Activated B cell treated with CpG ODN at 0.5 μM for 24 hours (primary cell): ENCODE data around the gene TCF4. TPM values are rescaled to one million over a fixed set of nuclear protein-coding genes. Genes with fewer than 3 reads are reported as not detected.
A peak's percentile ranks its signal among the peaks of the same experiment; 100 is the strongest.

ENCODE experiments used
- ATAC-seq: fragments of 200-7000 bp; cut with Tn5 transposase; one replicate; pipeline ENCODE4 v1.10.0; 2021; ENCODE audit warnings: low read depth, mild to moderate bottlenecking, moderate library complexity
- CTCF ChIA-PET: fragments of 350-600 bp; sonication (Branson Sonifier 250); formaldehyde crosslinking; loops from one replicate; lab custom pipeline; 2021; ENCODE audit warnings: antibody characterized with exemption; lab: Charles Lee
- POLR2A ChIA-PET: fragments of 350-600 bp; sonication (Branson Sonifier 250); formaldehyde crosslinking; loops from one replicate; lab custom pipeline; 2021; ENCODE audit warnings: antibody characterized with exemption; lab: Charles Lee
- DNase-seq: peaks from one replicate; pipeline ENCODE4 v3.0.0; 2022
- H3K27ac Mint-ChIP-seq: one replicate; pipeline ENCODE4 v1.8.0; 2020; ENCODE audit warnings: mixed read lengths
- H3K27me3 Mint-ChIP-seq: one replicate; pipeline ENCODE4 v1.8.0; 2021; ENCODE audit warnings: mixed read lengths
- H3K36me3 Mint-ChIP-seq: one replicate; pipeline ENCODE4 v1.8.0; 2021; ENCODE audit warnings: low read depth, mixed read lengths
- H3K4me1 Mint-ChIP-seq: one replicate; pipeline ENCODE4 v1.8.0; 2021; ENCODE audit warnings: mixed read lengths
- H3K4me3 Mint-ChIP-seq: one replicate; pipeline ENCODE4 v1.8.0; 2020; ENCODE audit warnings: mild to moderate bottlenecking, mixed read lengths
- H3K9me3 Mint-ChIP-seq: one replicate; pipeline ENCODE4 v1.8.0; 2020; ENCODE audit warnings: mixed read lengths
- intact Hi-C: fragments of 100-400 bp; cut with micrococcal nuclease; formaldehyde crosslinking; loops from one replicate; pipeline ENCODE4 v1.15.1; 2024
- total RNA-seq: library from RNA; stranded (reverse); gene quantifications from 2 replicates; pipeline ENCODE4 v1.2.3, GENCODE V29; 2022
- TF ChIP-seq, protein P1 (sequence below): fragments of 200-600 bp; IDR thresholded peaks from one replicate; pipeline ENCODE4 v1.8.0; 2022; ENCODE audit warnings: antibody characterized with exemption, mild to moderate bottlenecking

The TCF4 gene
- total RNA-seq, 1 donor from 2014 or later = 270 TPM

DNA sequence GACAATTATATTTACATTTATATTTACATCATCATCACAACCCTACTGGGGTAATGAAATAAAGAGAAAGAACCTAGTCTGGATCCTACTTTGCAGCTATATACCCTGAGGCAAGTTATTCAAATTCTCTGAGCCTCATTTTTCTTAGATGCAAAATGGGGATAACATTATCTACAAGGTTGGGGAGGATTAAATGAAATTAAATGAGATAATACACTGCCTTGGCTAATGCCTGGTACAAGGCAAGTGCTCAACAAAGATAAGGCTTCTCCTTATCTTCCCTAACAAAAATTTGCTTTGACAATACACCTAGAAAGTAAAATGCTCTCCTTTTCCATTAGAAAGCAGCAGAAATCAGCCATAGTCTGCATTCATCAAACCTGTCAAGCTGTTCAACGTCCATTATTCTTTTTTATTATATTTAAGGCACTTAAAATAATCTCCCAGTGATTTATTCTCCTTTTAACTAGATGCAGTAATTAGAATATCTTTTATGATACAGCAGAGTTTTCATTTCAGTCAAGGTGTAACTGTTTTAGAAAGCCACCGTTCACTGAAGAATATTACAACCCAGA, 44.8 kb downstream of the TCF4 start:
- H3K9me3 Mint-ChIP-seq = no peaks in the 10 kb centered on the region
- ChIA-PET POLR2A (no interaction called here), CTCF (no interaction called here)
- H3K27ac Mint-ChIP-seq = no peak overlapping the region
- ATAC-seq = no peak
- TF ChIP-seq, protein P1, sequence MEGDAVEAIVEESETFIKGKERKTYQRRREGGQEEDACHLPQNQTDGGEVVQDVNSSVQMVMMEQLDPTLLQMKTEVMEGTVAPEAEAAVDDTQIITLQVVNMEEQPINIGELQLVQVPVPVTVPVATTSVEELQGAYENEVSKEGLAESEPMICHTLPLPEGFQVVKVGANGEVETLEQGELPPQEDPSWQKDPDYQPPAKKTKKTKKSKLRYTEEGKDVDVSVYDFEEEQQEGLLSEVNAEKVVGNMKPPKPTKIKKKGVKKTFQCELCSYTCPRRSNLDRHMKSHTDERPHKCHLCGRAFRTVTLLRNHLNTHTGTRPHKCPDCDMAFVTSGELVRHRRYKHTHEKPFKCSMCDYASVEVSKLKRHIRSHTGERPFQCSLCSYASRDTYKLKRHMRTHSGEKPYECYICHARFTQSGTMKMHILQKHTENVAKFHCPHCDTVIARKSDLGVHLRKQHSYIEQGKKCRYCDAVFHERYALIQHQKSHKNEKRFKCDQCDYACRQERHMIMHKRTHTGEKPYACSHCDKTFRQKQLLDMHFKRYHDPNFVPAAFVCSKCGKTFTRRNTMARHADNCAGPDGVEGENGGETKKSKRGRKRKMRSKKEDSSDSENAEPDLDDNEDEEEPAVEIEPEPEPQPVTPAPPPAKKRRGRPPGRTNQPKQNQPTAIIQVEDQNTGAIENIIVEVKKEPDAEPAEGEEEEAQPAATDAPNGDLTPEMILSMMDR = no peak
- peaks cover 3% of the 10 kb centered on the region for H3K4me1 Mint-ChIP-seq
- H3K27me3 Mint-ChIP-seq = no peaks in the 10 kb centered on the region
- no peak for DNase-seq
- H3K36me3 Mint-ChIP-seq = no peaks in the 10 kb centered on the region
- H3K4me3 Mint-ChIP-seq = no peak overlapping the region
- intact Hi-C loops = no loop called here

- no peak overlapping the region for H3K27ac Mint-ChIP-seq
- TF ChIP-seq, protein P1 = no peak
- H3K27me3 Mint-ChIP-seq = no peaks in the 10 kb centered on the region
- ATAC-seq (no peak), DNase-seq (no peak)
- no peaks in the 10 kb centered on the region for H3K36me3 Mint-ChIP-seq
- H3K4me1 Mint-ChIP-seq = no peaks in the 10 kb centered on the region
- ChIA-PET CTCF (no interaction called here), POLR2A (no interaction called here)
- no peaks in the 10 kb centered on the region for H3K9me3 Mint-ChIP-seq
- no peak overlapping the region for H3K4me3 Mint-ChIP-seq
- intact Hi-C loops = no loop called here
Observed at GRCh38 chr18:55541571-55541970, 46.4 kb downstream of the TCF4 start.

GRCh38 chr18:55539240-55539639, 48.8 kb downstream of the TCF4 start:
- CTCF ChIA-PET = no interaction called here
- Mint-ChIP-seq H3K4me1 (peaks cover 7% of the 10 kb centered on the region), H3K36me3 (no peaks in the 10 kb centered on the region), H3K9me3 (no peaks in the 10 kb centered on the region), H3K27ac (no peak overlapping the region), H3K4me3 (no peak overlapping the region), H3K27me3 (no peaks in the 10 kb centered on the region)
- DNase-seq (no peak), ATAC-seq (no peak)
- POLR2A ChIA-PET = no interaction called here
- TF ChIP-seq, protein P1 = no peak
- intact Hi-C loops = no loop called here

- no peak overlapping the region for H3K4me3 Mint-ChIP-seq
- TF ChIP-seq, protein P1 = no peak
- intact Hi-C loops = no loop called here
- H3K4me1 Mint-ChIP-seq = peaks cover 9% of the 10 kb centered on the region
- ATAC-seq (no peak), DNase-seq (no peak)
- H3K27me3 Mint-ChIP-seq = no peaks in the 10 kb centered on the region
- ChIA-PET POLR2A (no interaction called here), CTCF (no interaction called here)
- H3K36me3 Mint-ChIP-seq = no peaks in the 10 kb centered on the region
- peak overlapping the region; percentile 4 for H3K27ac Mint-ChIP-seq
- H3K9me3 Mint-ChIP-seq = no peaks in the 10 kb centered on the region
Observed at GRCh38 chr18:55534996-55535395, 53.0 kb downstream of the TCF4 start.

GRCh38 chr18:55534547-55534946, 53.4 kb downstream of the TCF4 start:
- TF ChIP-seq, protein P1 = no peak
- ChIA-PET CTCF (no interaction called here), POLR2A (no interaction called here)
- no peaks in the 10 kb centered on the region for H3K36me3 Mint-ChIP-seq
- H3K4me1 Mint-ChIP-seq = peaks cover 9% of the 10 kb centered on the region
- peak; percentile 45 for ATAC-seq
- no peak for DNase-seq
- no peaks in the 10 kb centered on the region for H3K9me3 Mint-ChIP-seq
- H3K4me3 Mint-ChIP-seq = no peak overlapping the region
- H3K27ac Mint-ChIP-seq = peak overlapping the region; percentile 4
- no peaks in the 10 kb centered on the region for H3K27me3 Mint-ChIP-seq
- intact Hi-C loops = no loop called here
